Activated CD4-positive, alpha-beta T cell treated with anti-CD3 and anti-CD28 coated beads, Interleukin-2, amount 10 ng/mL, durations not matched to agents 24 days and 14 days (primary cell): ENCODE measurements around the gene WWP2. TPM values are rescaled to one million over a fixed set of nuclear protein-coding genes. Genes with fewer than 3 reads are reported as not detected.
"Not testable (repeated sequence)": the region's sequence is repeated elsewhere in the genome, so short reads cannot be mapped to it uniquely, and the experiment has no call there.

Experiments used
- DNase-seq: peaks from one replicate; pipeline ENCODE4 v3.0.0; 2022
- H3K27ac Mint-ChIP-seq: one replicate; pipeline ENCODE4 v1.8.0; 2022; ENCODE audit warnings: mild to moderate bottlenecking, mixed read lengths
- H3K27me3 Mint-ChIP-seq: one replicate; pipeline ENCODE4 v1.8.0; 2022; ENCODE audit warnings: mixed read lengths
- H3K36me3 Mint-ChIP-seq: one replicate; pipeline ENCODE4 v1.8.0; 2022; ENCODE audit warnings: low read depth, mild to moderate bottlenecking, mixed read lengths
- H3K4me1 Mint-ChIP-seq: one replicate; pipeline ENCODE4 v1.8.0; 2021; ENCODE audit warnings: mixed read lengths
- H3K4me3 Mint-ChIP-seq: one replicate; pipeline ENCODE4 v1.8.0; 2022; ENCODE audit warnings: mild to moderate bottlenecking, moderate library complexity, mixed read lengths
- H3K9me3 Mint-ChIP-seq: one replicate; pipeline ENCODE4 v1.8.0; 2021; ENCODE audit warnings: mixed read lengths
- intact Hi-C: fragments of 100-400 bp; cut with micrococcal nuclease; formaldehyde crosslinking; loops from one replicate; pipeline ENCODE4 v1.15.1; 2023
- total RNA-seq: library from RNA; stranded (reverse); gene quantifications from 2 replicates; pipeline ENCODE4 v1.2.3, GENCODE V29; 2022

The WWP2 gene
- total RNA-seq, 1 donor from 2014 or later, result 57.5 TPM

GRCh38 chr16:69762814-69763598, 874 bp downstream of the WWP2 start:
- H3K27ac Mint-ChIP-seq, result peak overlapping the region; percentile 95
- peak overlapping the region; percentile 94 for H3K4me3 Mint-ChIP-seq
- H3K27me3 Mint-ChIP-seq, result no peaks in the 10 kb centered on the region
- peaks cover 16% of the 10 kb centered on the region for H3K36me3 Mint-ChIP-seq
- no peaks in the 10 kb centered on the region for H3K9me3 Mint-ChIP-seq
- H3K4me1 Mint-ChIP-seq, result peaks cover 26% of the 10 kb centered on the region
- intact Hi-C loops, result loop anchor here (1.0 to 5.0 kb wide), 2 partner anchors 9 to 196 kb away; partner anchors contain the start of genes NFAT5 and NOB1
- DNase-seq, result no peak

GRCh38 chr16:69763599-69763942, 1.4 kb downstream of the WWP2 start:
- no peak for DNase-seq
- Mint-ChIP-seq H3K9me3 (no peaks in the 10 kb centered on the region), H3K36me3 (peaks cover 16% of the 10 kb centered on the region), H3K27ac (peak overlapping the region; percentile 95), H3K4me3 (peak overlapping the region; percentile 94), H3K27me3 (no peaks in the 10 kb centered on the region), H3K4me1 (peaks cover 27% of the 10 kb centered on the region)
- intact Hi-C loops, result loop anchor here (5.0 kb wide), 1 partner anchor 196 kb away; the partner anchor contains the start of gene NFAT5

- no peak for DNase-seq
- intact Hi-C loops, result no loop called here
- Mint-ChIP-seq H3K36me3 (peaks cover 12% of the 10 kb centered on the region), H3K27me3 (no peaks in the 10 kb centered on the region), H3K27ac (peak overlapping the region; percentile 19), H3K4me1 (peaks cover 37% of the 10 kb centered on the region), H3K9me3 (no peaks in the 10 kb centered on the region), H3K4me3 (no peak overlapping the region)
Observed at GRCh38 chr16:69767459-69768229, 5.5 kb downstream of the WWP2 start.

GRCh38 chr16:69768666-69769065, 6.5 kb downstream of the WWP2 start:
- Mint-ChIP-seq H3K4me3 (no peak overlapping the region), H3K27ac (no peak overlapping the region), H3K9me3 (no peaks in the 10 kb centered on the region), H3K4me1 (peaks cover 36% of the 10 kb centered on the region), H3K27me3 (no peaks in the 10 kb centered on the region), H3K36me3 (peaks cover 7% of the 10 kb centered on the region)
- no peak for DNase-seq
- intact Hi-C loops, result no loop called here

GRCh38 chr16:69769404-69769803, 7.3 kb downstream of the WWP2 start:
- H3K4me3 Mint-ChIP-seq, result no peak overlapping the region
- H3K36me3 Mint-ChIP-seq, result peaks cover 11% of the 10 kb centered on the region
- H3K27ac Mint-ChIP-seq, result no peak overlapping the region
- no peaks in the 10 kb centered on the region for H3K9me3 Mint-ChIP-seq
- H3K27me3 Mint-ChIP-seq, result no peaks in the 10 kb centered on the region
- no peak for DNase-seq
- intact Hi-C loops, result no loop called here
- peaks cover 36% of the 10 kb centered on the region for H3K4me1 Mint-ChIP-seq

GRCh38 chr16:69771651-69771967, 9.5 kb downstream of the WWP2 start:
- H3K27me3 Mint-ChIP-seq, result no peaks in the 10 kb centered on the region
- DNase-seq, result no peak
- H3K36me3 Mint-ChIP-seq, result peaks cover 26% of the 10 kb centered on the region
- intact Hi-C loops, result no loop called here
- no peak overlapping the region for H3K27ac Mint-ChIP-seq
- peaks cover 31% of the 10 kb centered on the region for H3K4me1 Mint-ChIP-seq
- H3K4me3 Mint-ChIP-seq, result no peak overlapping the region
- peaks cover 9% of the 10 kb centered on the region for H3K9me3 Mint-ChIP-seq

GRCh38 chr16:69773260-69773947, 11.3 kb downstream of the WWP2 start:
- Mint-ChIP-seq H3K4me3 (no peak overlapping the region), H3K27me3 (no peaks in the 10 kb centered on the region), H3K36me3 (peaks cover 28% of the 10 kb centered on the region), H3K4me1 (peaks cover 23% of the 10 kb centered on the region), H3K9me3 (peaks cover 9% of the 10 kb centered on the region), H3K27ac (peak overlapping the region; percentile 68)
- intact Hi-C loops, result no loop called here
- DNase-seq, result no peak

GRCh38 chr16:69775563-69775962, 13.4 kb downstream of the WWP2 start:
- peaks cover 9% of the 10 kb centered on the region for H3K9me3 Mint-ChIP-seq
- intact Hi-C loops, result no loop called here
- peaks cover 32% of the 10 kb centered on the region for H3K36me3 Mint-ChIP-seq
- H3K27ac Mint-ChIP-seq, result no peak overlapping the region
- H3K4me1 Mint-ChIP-seq, result peaks cover 20% of the 10 kb centered on the region
- H3K27me3 Mint-ChIP-seq, result no peaks in the 10 kb centered on the region
- no peak for DNase-seq
- H3K4me3 Mint-ChIP-seq, result no peak overlapping the region

GRCh38 chr16:69779724-69780123, 17.6 kb downstream of the WWP2 start:
- Mint-ChIP-seq H3K4me1 (peaks cover 5% of the 10 kb centered on the region), H3K27ac (no peak overlapping the region), H3K36me3 (peaks cover 36% of the 10 kb centered on the region), H3K27me3 (no peaks in the 10 kb centered on the region), H3K4me3 (no peak overlapping the region), H3K9me3 (peaks cover 9% of the 10 kb centered on the region)
- no peak for DNase-seq
- intact Hi-C loops, result no loop called here

GRCh38 chr16:69781118-69781517, 19.0 kb downstream of the WWP2 start:
- Mint-ChIP-seq H3K4me1 (peaks cover 4% of the 10 kb centered on the region), H3K27me3 (no peaks in the 10 kb centered on the region), H3K9me3 (peaks cover 1% of the 10 kb centered on the region), H3K4me3 (no peak overlapping the region), H3K36me3 (peaks cover 22% of the 10 kb centered on the region), H3K27ac (no peak overlapping the region)
- intact Hi-C loops, result no loop called here
- no peak for DNase-seq

- H3K9me3 Mint-ChIP-seq, result no peaks in the 10 kb centered on the region
- peaks cover 26% of the 10 kb centered on the region for H3K36me3 Mint-ChIP-seq
- H3K4me3 Mint-ChIP-seq, result no peak overlapping the region
- no peak overlapping the region for H3K27ac Mint-ChIP-seq
- intact Hi-C loops, result no loop called here
- no peaks in the 10 kb centered on the region for H3K27me3 Mint-ChIP-seq
- peaks cover 4% of the 10 kb centered on the region for H3K4me1 Mint-ChIP-seq
- no peak for DNase-seq
Observed at GRCh38 chr16:69784586-69784985, 22.5 kb downstream of the WWP2 start.

- DNase-seq, result no peak
- no peaks in the 10 kb centered on the region for H3K4me1 Mint-ChIP-seq
- no peaks in the 10 kb centered on the region for H3K27me3 Mint-ChIP-seq
- H3K36me3 Mint-ChIP-seq, result peaks cover 22% of the 10 kb centered on the region
- no peaks in the 10 kb centered on the region for H3K9me3 Mint-ChIP-seq
- intact Hi-C loops, result no loop called here
- H3K4me3 Mint-ChIP-seq, result no peak overlapping the region
- no peak overlapping the region for H3K27ac Mint-ChIP-seq
Observed at GRCh38 chr16:69787883-69788282, 25.8 kb downstream of the WWP2 start.

- H3K4me3 Mint-ChIP-seq, H3K4me1 Mint-ChIP-seq, DNase-seq, H3K9me3 Mint-ChIP-seq, intact Hi-C loops, H3K27ac Mint-ChIP-seq, H3K27me3 Mint-ChIP-seq: not testable (repeated sequence)
- peaks cover 21% of the 10 kb centered on the region for H3K36me3 Mint-ChIP-seq
Observed at GRCh38 chr16:69791391-69791847, 29.3 kb downstream of the WWP2 start.

GRCh38 chr16:69793526-69793925, 31.4 kb downstream of the WWP2 start:
- no peak for DNase-seq
- H3K4me1 Mint-ChIP-seq, result no peaks in the 10 kb centered on the region
- H3K4me3 Mint-ChIP-seq, result no peak overlapping the region
- intact Hi-C loops, result no loop called here
- no peaks in the 10 kb centered on the region for H3K27me3 Mint-ChIP-seq
- H3K9me3 Mint-ChIP-seq, result no peaks in the 10 kb centered on the region
- H3K36me3 Mint-ChIP-seq, result peaks cover 14% of the 10 kb centered on the region
- H3K27ac Mint-ChIP-seq, result no peak overlapping the region
